Stimulated activated CD4-positive, alpha-beta T cell treated with anti-CD3 and anti-CD28 coated beads, TNF-alpha, amount 100 ng/mL, for 48 hours (primary cell): ENCODE results near the gene FARS2.

Experiments
- DNase-seq, 3 donors: peaks; one replicate each; pipeline ENCODE4 v3.0.0-alpha.2; 2020; ENCODE audit warnings: low read depth in 3 of 3

Gene FARS2

DNA sequence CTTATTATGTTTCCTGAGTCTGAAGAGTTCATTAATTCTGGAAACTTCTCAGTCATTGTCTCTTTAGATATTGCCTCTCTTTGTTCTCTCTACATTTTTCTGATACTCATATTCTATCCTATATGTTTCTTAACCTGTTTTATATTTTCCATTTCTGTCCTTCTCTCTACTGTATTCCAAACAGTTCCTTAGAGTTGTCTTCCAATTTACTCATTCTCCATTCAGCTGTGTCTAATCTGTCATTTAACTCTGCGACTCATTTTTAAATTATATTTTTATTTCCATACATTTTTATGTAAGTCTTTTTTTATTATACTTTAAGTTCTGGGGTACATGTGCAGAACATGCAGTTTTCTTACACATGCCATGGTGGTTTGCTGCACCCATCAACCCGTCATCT, 493.6 kb downstream of the FARS2 start:
- DNase-seq: no peak

DNA sequence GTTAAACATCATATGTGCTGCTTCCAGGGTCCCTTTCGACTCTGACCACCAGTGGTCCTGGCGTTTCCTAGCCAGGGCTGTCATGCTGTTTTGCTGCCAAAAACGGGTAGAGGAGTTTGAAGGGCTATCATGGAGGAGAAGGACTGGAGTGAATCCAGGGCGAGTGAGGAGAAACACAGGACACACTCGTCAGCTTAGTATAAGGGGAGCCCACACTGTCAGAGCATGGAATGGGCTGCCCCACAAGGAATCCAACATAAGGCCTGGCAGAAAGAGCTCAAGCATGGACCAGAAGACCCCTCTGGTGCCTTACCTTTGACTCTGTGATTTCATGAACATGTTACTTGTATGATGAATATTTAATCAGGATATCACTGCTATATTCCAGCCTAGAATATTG, 498.3 kb downstream of the FARS2 start:
- DNase-seq: no peak

DNA sequence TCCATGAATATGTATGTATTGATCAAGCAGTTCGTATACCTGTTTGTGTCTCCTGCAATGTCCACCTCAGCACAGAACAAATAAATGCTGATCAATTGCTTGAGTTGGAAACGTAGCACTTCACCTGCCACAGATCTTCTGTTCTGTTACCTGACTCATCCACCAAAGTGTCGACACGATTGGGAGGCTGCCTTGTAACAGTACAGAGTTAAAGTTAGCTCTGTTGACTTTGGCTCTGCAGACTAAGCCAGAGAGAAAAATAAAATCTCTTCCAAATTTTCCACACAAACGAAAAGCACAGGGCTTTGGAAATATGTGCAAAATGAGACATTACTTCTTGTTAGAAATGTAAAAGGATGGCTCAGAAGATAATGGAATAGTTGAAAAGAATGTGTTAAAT, 500.1 kb downstream of the FARS2 start:
- DNase-seq: no peak

DNA sequence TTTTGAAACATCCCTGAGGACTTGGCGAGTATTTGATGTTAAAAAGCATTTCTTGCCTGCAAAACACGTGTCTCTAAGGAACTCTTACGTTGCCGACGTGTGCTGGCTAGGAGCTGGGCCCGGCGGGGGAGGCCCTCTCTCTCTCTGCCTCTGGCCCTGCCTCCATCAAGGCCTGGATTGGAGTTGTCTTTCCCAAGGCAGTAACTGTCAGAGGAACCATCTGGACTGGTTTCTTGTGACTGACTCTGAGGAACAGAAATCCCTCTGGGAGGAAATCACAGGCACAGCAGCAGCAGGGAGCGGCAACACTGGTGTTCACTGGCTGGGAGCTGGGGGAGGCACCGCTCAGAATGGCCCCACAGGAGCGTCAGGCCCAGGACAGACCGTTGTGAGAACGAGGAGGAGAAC, 501.3 kb downstream of the FARS2 start:
- no peak for DNase-seq

DNA sequence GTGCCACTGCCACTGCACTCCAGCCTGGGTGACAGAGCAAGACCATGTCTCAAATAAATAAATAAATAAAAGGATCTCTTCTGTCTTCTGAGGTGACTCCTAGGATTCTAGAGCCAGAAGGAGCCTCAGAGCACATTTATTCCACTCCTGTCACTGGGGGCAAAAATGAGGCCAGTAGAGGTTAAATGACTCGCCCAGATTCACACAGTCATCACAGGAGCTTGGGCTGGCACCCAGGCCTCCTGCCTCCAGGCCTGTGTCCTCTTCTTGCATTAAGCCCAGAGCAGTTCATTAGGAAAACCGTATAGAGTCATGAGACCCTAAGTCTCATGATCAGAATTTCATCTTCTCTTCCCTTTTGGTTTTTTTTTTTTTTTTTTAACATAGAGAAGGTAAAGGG, 502.1 kb downstream of the FARS2 start:
- no peak for DNase-seq

DNA sequence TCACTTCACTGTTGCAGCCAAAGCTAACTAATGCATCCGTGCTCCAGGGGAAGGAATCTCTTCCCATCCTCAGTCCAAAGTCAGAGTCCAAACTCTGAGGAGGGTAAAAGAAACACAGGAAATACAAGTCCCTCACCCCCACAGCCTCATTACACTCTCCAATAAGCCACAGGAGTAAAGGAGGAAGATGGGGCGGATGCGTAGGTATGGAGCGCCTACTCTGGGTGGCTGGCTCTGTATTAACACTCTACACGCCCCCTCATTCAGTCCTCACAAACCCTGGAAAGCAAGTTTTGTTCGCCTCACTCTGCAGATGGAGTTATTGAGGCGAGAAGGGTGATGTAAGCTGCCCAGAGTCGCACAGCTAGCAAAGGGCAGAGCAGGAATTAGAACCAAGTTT, 502.6 kb downstream of the FARS2 start:
- no peak for DNase-seq

DNA sequence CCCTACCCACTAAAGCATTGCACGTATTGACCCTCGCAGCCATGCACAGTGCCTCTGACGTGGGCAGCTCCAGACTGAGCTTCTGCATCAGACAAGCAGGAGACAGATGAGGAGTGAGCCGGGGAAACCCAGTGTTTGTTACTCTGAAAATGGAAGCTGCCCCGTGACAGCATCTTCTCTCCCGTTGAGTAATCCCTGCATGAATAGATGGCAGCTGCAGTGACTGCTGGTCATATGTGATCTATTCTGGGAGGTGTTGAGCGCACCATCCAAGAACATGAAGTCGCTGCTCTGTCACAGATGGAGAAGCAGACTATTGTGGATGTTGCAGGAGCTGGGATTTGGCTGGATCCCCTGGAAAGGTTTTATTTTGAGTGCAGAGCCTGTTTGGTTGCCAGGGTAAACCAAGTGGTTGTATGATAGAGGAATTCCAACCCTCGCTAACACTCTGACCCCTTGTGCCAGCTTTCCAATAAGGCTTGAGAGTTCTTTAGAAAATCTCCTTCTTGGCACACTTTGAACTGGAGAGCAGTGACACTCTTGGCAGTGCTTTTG, 503.2 kb downstream of the FARS2 start:
- DNase-seq: no peak

DNA sequence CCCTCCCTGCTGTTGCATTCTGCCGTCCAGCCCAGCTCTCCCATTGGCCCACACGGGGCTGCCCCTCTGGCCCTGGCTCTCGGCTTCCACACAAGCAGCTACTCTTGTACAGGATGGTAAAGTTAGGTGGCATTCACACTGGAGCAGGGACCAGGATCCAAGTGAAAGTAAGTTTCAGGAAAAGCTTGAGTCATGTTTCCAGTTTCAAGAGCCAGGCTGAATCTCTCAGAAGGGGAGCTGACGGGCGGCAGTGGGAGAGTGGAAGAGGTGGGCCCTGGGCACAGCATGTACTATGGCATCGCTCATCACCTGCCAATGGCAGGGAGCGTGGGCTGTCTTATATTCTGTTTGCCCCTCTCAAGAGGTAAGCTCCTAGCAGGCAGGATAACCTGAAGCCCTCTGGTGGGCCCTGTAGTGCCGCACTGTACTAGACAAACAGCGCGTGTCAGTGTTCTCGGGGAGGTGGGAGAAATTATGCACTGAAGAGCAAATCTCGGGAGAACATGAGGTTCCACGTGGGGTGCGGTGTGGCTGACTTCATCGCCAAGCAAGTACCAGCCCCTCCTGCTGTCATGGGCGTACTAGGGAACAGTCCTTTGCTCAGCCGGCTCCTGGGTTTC, 503.9 kb downstream of the FARS2 start:
- DNase-seq: no peak

DNA sequence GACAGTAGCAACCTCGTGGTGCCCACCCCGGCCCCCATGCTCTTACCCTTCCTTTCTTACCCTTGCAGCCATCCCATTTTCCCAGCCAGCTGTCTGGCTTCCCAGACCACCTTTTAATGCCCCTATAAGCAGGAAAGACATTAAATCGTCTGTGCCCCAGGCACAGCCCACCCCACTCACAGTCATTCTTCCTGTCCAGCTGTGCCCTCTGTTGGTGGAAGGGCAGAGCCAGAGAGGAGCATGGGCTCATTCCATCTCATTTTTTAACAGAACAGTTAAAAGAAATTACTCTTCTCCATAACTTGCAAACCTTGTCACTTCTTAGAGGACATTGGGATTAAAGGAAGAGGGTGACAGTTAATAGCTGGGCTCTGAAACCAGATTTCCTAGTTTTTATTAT, 504.9 kb downstream of the FARS2 start:
- no peak for DNase-seq

DNA sequence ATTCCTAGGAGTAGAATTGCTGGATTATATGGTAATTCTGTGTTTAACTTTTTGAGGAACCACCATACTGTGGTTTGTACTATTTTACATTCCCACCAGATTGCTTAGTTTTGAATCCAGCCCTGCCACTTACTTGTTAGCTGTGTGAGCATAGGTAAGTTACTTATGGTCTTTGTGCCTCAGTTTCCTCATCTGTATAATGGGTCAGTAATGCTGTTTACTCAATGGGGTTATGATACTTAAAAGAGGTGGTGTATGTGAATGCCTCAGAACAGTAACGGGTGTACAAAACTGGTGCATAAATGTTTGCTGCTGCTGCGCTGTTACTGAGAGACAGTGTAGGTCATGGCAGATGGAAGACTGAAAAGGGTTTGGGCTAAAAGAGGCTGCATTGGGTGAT, 506.2 kb downstream of the FARS2 start:
- DNase-seq: no peak

DNA sequence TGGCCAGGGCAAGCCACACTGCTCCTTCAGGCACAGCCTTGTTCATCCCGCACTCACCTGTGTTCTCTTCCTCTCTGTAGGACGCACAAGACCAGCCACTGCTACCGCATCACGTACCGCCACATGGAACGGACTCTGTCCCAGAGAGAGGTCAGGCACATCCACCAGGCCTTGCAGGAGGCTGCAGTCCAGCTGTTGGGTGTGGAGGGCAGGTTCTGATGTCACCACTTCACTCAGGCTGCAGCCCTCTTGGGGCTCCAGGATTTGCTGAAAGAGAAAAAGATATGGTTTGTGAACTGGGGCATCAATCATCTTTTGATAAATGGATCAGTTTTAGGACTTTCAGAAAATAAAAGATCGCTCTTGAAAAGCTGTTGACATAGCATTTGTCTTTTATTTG, 509.9 kb downstream of the FARS2 start:
- no peak for DNase-seq

DNA sequence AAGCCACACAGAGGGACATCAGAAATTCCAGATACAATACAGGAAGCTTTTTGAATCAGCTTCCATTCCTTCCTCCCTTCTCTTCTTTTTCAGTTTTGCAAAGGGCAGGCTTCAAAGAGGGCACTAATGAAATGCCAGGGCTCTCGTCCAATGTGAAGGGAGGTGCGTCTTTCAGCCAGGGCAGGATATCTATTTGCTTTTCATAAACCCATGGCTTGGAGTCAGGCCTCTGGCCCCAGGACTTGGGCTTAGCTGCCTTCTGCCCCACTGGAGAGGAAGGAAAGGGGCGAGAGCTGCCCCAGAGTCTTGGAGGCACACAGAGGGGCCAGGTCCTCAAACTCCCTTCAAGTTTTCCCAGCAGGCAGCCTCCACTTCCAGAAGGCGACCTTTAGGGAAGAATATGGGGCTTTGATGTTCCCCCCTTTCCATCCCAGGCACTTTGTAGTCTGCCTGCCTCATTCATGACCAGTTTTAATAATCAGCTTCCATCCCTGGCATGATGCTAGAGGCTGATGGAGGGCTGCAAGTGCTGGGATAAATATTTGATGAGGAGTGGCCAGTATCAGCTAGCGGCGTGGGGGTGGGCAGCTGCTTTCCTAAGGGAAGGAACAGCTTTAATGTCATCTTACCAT, 510.6 kb downstream of the FARS2 start:
- DNase-seq: no peak

DNA sequence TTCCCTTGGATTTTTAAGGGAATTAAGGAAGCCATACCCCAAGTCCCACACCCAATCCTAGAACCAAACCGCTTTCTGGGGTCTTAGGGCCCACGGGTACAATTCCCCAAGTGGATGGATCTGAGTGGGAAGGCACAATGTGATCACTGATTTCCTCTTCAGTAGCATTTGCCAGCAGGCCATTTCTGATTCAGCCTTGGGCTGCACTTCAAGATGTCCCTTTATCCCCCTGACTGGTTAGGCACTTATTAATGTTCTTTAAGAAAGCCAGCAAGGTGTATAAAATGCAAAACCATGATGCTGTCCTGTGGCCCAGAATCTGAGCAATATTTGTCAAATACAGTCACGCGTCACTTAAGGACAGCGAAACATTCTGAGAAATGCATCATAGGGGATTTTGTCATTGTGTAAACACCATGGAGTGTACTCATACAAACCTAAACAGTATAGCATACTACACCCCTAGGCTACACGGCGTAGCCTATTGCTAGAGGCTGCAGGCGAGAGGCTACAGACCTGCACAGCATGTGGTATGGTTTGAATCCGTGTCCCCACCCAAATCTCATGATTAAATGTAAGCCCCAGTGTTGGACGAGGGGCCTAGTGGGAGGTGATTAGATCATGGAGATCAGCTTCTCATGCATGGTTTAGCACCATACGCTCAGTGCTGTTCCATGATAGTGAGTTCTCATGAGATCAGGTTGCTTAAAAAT, 511.3 kb downstream of the FARS2 start:
- no peak for DNase-seq

DNA sequence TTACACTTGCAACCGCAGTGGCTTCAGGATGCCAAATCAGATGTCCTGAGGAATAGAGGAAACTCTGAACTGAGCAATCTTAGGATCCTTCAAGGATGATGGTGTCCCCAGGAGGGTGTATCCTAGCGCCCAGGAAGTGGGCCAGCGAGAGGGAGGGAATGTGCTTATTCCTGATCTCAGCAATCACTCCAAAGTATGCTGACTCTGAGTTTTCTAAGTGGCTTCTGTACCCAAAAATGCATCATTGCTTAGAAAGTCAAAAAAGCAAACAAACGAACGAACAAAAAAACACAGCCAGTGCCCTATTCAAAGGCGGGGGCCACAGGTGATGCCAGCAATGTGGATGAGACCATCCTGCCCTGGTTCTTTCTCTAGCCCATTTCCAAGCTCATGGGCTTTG, 514.8 kb downstream of the FARS2 start:
- DNase-seq: no peak

DNA sequence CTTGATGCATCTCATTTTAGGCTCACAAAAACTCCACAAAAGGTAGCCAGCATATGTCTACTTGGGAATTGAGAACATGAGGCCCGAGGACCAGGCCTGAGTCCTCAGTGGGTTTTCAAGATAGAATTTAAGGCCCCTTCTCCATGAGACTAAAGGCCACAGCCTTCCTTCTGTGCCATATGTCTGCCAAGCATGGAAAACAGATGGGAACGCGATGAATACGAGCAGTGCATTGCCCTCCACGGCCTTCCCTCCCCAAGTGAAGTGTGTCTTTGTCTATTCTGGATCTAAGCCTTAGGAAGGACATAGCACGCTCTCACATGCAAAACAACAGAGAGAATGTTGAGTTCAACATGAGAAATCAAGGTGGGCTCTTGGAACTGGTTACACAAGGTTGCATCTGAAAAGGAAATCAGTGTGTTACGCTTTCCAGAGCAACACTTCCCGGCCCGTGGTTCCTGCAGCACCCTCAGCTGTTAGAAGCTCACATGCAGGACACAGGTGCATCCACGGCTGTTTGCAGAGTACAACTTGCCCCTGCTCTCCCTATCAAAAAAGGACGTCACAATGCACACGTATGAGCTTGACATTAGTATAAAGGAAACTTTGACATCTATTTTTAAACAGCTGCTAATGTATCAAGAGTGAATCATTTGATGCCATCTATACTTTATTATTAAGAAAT, 515.5 kb downstream of the FARS2 start:
- no peak for DNase-seq

DNA sequence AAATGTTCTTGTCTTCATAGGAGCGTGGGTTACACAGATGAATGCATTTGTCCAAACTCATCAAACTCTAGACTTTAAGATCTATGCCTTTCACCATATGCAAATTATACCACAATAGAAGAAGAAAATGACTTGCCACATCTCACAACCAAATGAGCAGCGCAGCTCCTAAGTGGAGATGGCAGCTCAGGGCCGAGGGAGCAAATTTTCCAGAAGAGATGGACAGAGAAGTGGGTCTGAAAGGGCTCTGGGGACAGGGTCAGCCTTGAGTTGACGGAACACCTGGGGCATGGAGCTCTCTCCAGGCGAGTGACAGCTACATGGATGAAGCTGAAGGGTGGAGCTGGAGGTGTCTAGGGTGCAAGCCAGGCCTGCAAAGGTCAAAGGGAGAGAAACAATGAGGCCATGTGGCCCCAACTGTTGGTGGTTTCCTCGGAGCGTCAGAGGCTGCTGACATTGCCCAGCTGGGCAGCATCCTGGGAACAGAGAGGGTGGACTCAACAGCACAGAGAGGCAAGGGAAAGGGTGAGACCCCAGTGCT, 517.1 kb downstream of the FARS2 start:
- DNase-seq: no peak

DNA sequence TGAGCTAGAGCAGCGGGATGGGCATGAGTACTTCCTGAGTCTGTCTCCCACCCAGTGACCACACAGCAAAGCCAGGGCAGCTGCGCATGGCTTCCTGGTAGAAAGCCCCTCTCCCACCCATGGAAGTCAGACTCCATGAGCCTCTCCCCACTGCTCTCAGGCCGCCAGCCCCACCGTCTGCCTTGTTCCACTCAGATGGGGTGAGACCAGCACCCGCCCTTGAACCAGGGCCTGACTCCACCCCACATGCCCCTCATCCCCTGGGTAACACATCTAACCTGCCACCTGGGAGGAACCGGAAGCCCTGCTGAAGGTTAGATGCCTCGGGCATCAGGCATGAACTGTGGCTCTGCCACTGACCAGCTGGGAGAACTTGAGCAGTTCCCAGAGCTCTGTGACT, 517.6 kb downstream of the FARS2 start:
- DNase-seq: no peak

DNA sequence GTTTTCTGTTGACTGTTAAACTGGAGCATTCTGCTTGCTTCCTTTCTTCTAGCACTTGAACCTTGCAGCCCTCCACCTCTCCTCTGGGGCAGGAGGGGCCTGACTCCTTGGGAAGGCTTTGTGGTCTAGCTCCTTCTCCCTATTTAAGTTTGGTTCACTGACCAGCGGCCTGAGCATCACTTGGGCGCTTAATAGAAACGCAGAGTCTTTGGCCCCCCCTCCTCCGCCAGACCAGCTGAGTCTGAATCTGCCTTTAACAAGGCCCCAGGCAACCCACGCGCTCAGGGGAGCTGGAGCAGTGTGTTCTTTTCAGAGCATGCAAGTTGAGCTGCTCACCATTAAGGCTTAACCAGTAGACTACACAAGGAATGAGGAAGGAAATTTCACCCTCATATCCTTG, 519.7 kb downstream of the FARS2 start:
- no peak for DNase-seq

DNA sequence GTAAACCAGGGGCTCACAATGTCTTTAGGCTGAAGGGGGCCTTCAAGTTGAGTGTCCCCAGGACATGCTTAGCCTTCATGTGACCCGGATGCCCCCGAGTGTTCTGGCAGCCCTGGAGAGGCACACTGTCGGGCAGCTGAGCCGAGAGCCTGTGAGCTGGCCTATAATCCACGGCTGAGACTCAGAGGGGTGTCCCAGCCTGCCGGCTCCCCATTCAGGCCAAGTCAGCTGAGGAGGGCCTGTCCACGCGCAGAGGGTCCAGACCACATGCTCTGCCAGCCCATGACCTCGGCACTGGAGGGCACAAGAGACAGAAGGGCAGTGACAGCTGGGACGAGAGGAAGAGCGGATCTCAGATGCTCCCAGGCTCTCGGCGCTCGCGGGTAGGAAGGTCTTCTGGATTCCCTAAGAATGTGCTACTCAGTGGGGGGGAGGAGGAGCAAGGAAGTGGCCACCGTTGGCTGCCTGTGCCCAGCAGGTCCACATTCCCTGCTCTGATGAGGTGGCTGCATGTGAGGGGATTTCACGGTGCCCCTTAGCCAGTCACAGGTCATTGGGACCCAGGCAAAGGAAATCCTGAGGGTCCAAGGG, 520.7 kb downstream of the FARS2 start:
- DNase-seq: no peak

DNA sequence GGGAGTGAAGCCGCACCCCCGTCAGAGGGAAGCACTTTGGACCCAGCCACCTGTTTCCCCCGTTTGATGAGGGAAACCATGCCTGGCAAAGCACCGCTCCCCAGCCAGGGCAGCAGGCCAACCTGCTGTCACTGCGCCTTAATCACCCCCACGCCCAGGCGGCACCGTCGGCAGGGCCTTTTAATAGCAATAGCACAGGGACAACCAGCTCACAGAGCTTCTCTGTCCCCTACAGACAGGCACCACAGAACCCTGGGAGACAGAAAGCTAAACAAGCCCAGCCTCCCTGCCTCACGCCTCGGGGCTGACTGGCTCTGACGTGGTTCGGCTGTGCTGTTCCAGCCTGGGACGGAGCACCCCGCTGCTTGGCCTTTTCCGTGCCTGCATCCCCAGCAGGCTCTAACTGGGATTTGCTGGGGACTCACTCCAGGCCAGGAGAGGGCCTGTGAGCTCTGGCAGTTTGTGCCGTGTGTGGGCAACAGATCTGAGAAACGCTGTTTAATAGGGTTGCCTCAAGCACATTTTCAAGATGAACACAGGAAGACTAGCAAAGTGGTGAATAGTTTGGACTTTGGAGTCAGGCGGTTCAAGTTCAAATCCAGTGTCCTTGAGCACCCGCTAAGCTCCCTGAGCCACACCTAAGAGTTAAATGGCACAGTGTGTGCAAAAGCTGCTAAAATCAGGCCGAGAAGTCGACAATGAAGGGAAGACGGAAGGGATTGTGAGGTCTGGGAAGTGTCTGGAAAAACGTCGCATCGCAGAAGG, 521.7 kb downstream of the FARS2 start:
- DNase-seq: no peak

DNA sequence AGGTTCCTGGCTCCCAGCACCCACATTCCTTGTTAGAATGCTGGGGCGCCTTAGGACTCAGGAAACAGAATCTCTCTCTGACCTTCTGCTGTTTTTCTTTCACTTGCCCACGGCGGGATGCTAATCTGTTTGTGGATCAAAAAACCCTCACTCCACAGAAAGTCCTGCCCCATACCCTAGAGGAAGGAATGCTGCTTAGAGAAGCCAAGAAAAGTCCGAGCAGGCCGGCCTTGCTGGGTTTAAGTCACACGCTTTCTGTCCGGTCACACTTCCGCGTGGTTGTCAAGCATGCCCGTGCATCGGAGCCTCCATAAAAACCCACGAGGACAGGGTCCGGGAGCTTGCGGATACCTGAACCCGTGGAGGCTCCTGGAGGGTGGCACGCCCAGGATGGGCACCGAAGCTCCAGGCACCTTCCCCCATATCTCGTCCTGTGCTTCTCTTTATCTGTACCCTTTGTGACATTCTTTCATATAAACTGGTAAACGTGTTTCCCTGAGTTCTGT, 522.3 kb downstream of the FARS2 start:
- DNase-seq: no peak
